ENCODE measurements around the gene DALRD3.
A peak's percentile ranks its signal among the peaks of the same experiment; 100 is the strongest.

The DALRD3 gene

GRCh38 chr3:48989796-48990635 lies 28.4 kb downstream of the DALRD3 start, which contains the start of gene P4HTM (continued):
- TF ChIP-seq ZBTB10 (tag by site-specific recombination; IDR thresholded peaks at IDR 0.05) = peak; percentile 68
- peak; percentile 80 for TF ChIP-seq KLF17 (tag by site-specific recombination; IDR thresholded peaks at IDR 0.05)
- peak; percentile 50; the same call in 1 of the 2 replicates for TF ChIP-seq ZNF324 (tag by site-specific recombination; IDR thresholded peaks at IDR 0.05)
- TF ChIP-seq WT1 (tag by site-specific recombination; IDR thresholded peaks at IDR 0.05) = 0 out of 2 replicates have a peak, but pooled peaks have one; percentile 39
- TF ChIP-seq INSM2 (tag by site-specific recombination; IDR thresholded peaks at IDR 0.05) = 0 out of 2 replicates have a peak, but pooled peaks have one; percentile 38
- no peak for TF ChIP-seq ZNF521 (tag by site-specific recombination; IDR thresholded peaks at IDR 0.05)
- 0 out of 2 replicates have a peak, but pooled peaks have one; percentile 15 for TF ChIP-seq SP2 (tag by site-specific recombination; IDR thresholded peaks at IDR 0.05)
- no peak for TF ChIP-seq ZNF274 (IDR thresholded peaks at IDR 0.05; ENCODE audit: low read length)
- TF ChIP-seq ZNF274 (tag by site-specific recombination; IDR thresholded peaks at IDR 0.05; ENCODE audit: borderline replicate concordance) = no peak
- TF ChIP-seq ZNF169 (tag by site-specific recombination; IDR thresholded peaks at IDR 0.05) = no peak
- TF ChIP-seq ZIC2 (tag by site-specific recombination; IDR thresholded peaks at IDR 0.05) = 0 out of 2 replicates have a peak, but pooled peaks have one; percentile 31
- peak; percentile 67 for TF ChIP-seq KLF16 (tag by site-specific recombination; IDR thresholded peaks at IDR 0.05)
- 0 out of 2 replicates have a peak, but pooled peaks have one; percentile 49 for TF ChIP-seq MYNN (tag by site-specific recombination; IDR thresholded peaks at IDR 0.05; ENCODE audit: borderline replicate concordance)
- TF ChIP-seq ZNF211 (tag by site-specific recombination; IDR thresholded peaks at IDR 0.05; ENCODE audit: low read depth) = no peak
- TF ChIP-seq PATZ1 (tag by site-specific recombination; IDR thresholded peaks at IDR 0.05) = peak; percentile 97
- TF ChIP-seq KLF10 (tag by site-specific recombination; IDR thresholded peaks at IDR 0.05) = peak; percentile 81
- 0 out of 2 replicates have a peak, but pooled peaks have one; percentile 28 for TF ChIP-seq ZNF843 (tag by site-specific recombination; IDR thresholded peaks at IDR 0.05)
- TF ChIP-seq ZNF398 (tag by site-specific recombination; IDR thresholded peaks at IDR 0.05) = peak; percentile 59
- TF ChIP-seq BCL11B (tag by site-specific recombination; IDR thresholded peaks at IDR 0.05; ENCODE audit: low read depth) = peak; percentile 38; the same call in 1 of the 2 replicates
- TF ChIP-seq YY2 (tag by site-specific recombination; IDR thresholded peaks at IDR 0.05) = 0 out of 2 replicates have a peak, but pooled peaks have one; percentile 4
- no peak for TF ChIP-seq ZNF19 (tag by site-specific recombination; IDR thresholded peaks at IDR 0.05; ENCODE audit: low read depth)
- TF ChIP-seq ZNF2 (tag by site-specific recombination; IDR thresholded peaks at IDR 0.05) = 0 out of 2 replicates have a peak, but pooled peaks have one; percentile 59
- no peak for TF ChIP-seq ZNF112 (tag by site-specific recombination; IDR thresholded peaks at IDR 0.05)
- peak; percentile 92 for TF ChIP-seq ZNF335 (tag by site-specific recombination; conservative IDR thresholded peaks at IDR 0.05)
- TF ChIP-seq ZNF629 (tag by site-specific recombination; IDR thresholded peaks at IDR 0.05) = peak; percentile 71; the same call in 1 of the 2 replicates
- peak; percentile 66 for TF ChIP-seq KLF8 (tag by site-specific recombination; IDR thresholded peaks at IDR 0.05)
- TF ChIP-seq ZNF433 (tag by site-specific recombination; IDR thresholded peaks at IDR 0.05; ENCODE audit: low read depth) = no peak
- 0 out of 2 replicates have a peak, but pooled peaks have one; percentile 57 for TF ChIP-seq ZNF660 (tag by site-specific recombination; IDR thresholded peaks at IDR 0.05)
- 0 out of 2 replicates have a peak, but pooled peaks have one; percentile 9 for TF ChIP-seq ZNF341 (tag by site-specific recombination; IDR thresholded peaks at IDR 0.05; ENCODE audit: low read depth)

All from HEK293 (cell line).